ENCODE data around the gene GPR153. TPM values are rescaled to one million over a fixed set of nuclear protein-coding genes. Genes with fewer than 3 reads are reported as not detected.
A peak's percentile ranks its signal among the peaks of the same experiment; 100 is the strongest.

Gene GPR153
- total RNA-seq, 1 donor: 4.0 TPM

- Histone ChIP-seq H3K4me3 (ENCODE audit: insufficient read depth, low read length) (no peak overlapping the region), H3K36me3 (ENCODE audit: insufficient read depth, low read length) (no peaks in the 10 kb centered on the region), H2AFZ (ENCODE audit: low read length) (no peak overlapping the region), H3K9me3 (ENCODE audit: low read depth, low read length) (no peaks in the 10 kb centered on the region), H3K4me1 (ENCODE audit: insufficient read depth, low read length) (peaks cover 10% of the 10 kb centered on the region), H4K20me1 (ENCODE audit: insufficient read depth, low read length) (no peaks in the 10 kb centered on the region), H3K27me3 (ENCODE audit: insufficient read depth, low read length) (no peaks in the 10 kb centered on the region), H3K4me2 (ENCODE audit: insufficient read depth, low read length) (no peak overlapping the region), H3K79me2 (ENCODE audit: insufficient read depth, low read length) (no peaks in the 10 kb centered on the region), H3K27ac (ENCODE audit: low read depth, low read length) (no peak overlapping the region)
- no peak for DNase-seq (ENCODE audit: insufficient read length, low spot score, missing footprints)
- peak; percentile 34 for TF ChIP-seq CTCF (IDR thresholded peaks at IDR 0.05; ENCODE audit: extremely low read depth, low read depth, low read length)
Measured at GRCh38 chr1:6280761-6281451, 20.0 kb upstream of the GPR153 start.

- Histone ChIP-seq H2AFZ (ENCODE audit: low read length) (no peak overlapping the region), H3K9me3 (ENCODE audit: low read depth, low read length) (no peaks in the 10 kb centered on the region), H3K4me2 (ENCODE audit: insufficient read depth, low read length) (no peak overlapping the region), H3K27ac (ENCODE audit: low read depth, low read length) (no peak overlapping the region), H3K36me3 (ENCODE audit: insufficient read depth, low read length) (no peaks in the 10 kb centered on the region), H3K79me2 (ENCODE audit: insufficient read depth, low read length) (no peaks in the 10 kb centered on the region), H3K27me3 (ENCODE audit: insufficient read depth, low read length) (no peaks in the 10 kb centered on the region), H3K4me3 (ENCODE audit: insufficient read depth, low read length) (no peak overlapping the region), H3K4me1 (ENCODE audit: insufficient read depth, low read length) (peaks cover 11% of the 10 kb centered on the region), H4K20me1 (ENCODE audit: insufficient read depth, low read length) (no peaks in the 10 kb centered on the region)
- no peak for DNase-seq (ENCODE audit: insufficient read length, low spot score, missing footprints)
- no peak for TF ChIP-seq CTCF (IDR thresholded peaks at IDR 0.05; ENCODE audit: extremely low read depth, low read depth, low read length)
Measured at GRCh38 chr1:6279613-6280383, 18.9 kb upstream of the GPR153 start.

GRCh38 chr1:6279066-6279465, 18.2 kb upstream of the GPR153 start:
- Histone ChIP-seq H3K27ac (ENCODE audit: low read depth, low read length) (no peak overlapping the region), H3K79me2 (ENCODE audit: insufficient read depth, low read length) (no peaks in the 10 kb centered on the region), H4K20me1 (ENCODE audit: insufficient read depth, low read length) (no peaks in the 10 kb centered on the region), H3K4me2 (ENCODE audit: insufficient read depth, low read length) (no peak overlapping the region), H3K27me3 (ENCODE audit: insufficient read depth, low read length) (no peaks in the 10 kb centered on the region), H3K4me3 (ENCODE audit: insufficient read depth, low read length) (no peak overlapping the region), H3K9me3 (ENCODE audit: low read depth, low read length) (no peaks in the 10 kb centered on the region), H3K4me1 (ENCODE audit: insufficient read depth, low read length) (peaks cover 11% of the 10 kb centered on the region), H3K36me3 (ENCODE audit: insufficient read depth, low read length) (no peaks in the 10 kb centered on the region), H2AFZ (ENCODE audit: low read length) (no peak overlapping the region)
- no peak for DNase-seq (ENCODE audit: insufficient read length, low spot score, missing footprints)
- TF ChIP-seq CTCF (IDR thresholded peaks at IDR 0.05; ENCODE audit: extremely low read depth, low read depth, low read length): no peak

GRCh38 chr1:6278263-6278662, 17.4 kb upstream of the GPR153 start:
- no peak for DNase-seq (ENCODE audit: insufficient read length, low spot score, missing footprints)
- no peaks in the 10 kb centered on the region for H3K9me3 ChIP-seq (ENCODE audit: low read depth, low read length)
- no peak overlapping the region for H3K27ac ChIP-seq (ENCODE audit: low read depth, low read length)
- H3K4me3 ChIP-seq (ENCODE audit: insufficient read depth, low read length): no peak overlapping the region
- no peak for TF ChIP-seq CTCF (IDR thresholded peaks at IDR 0.05; ENCODE audit: extremely low read depth, low read depth, low read length)
- no peaks in the 10 kb centered on the region for H3K36me3 ChIP-seq (ENCODE audit: insufficient read depth, low read length)
- no peak overlapping the region for H3K4me2 ChIP-seq (ENCODE audit: insufficient read depth, low read length)
- H3K27me3 ChIP-seq (ENCODE audit: insufficient read depth, low read length): no peaks in the 10 kb centered on the region
- H2AFZ ChIP-seq (ENCODE audit: low read length): no peak overlapping the region
- H4K20me1 ChIP-seq (ENCODE audit: insufficient read depth, low read length): peaks cover under 1% of the 10 kb centered on the region
- no peaks in the 10 kb centered on the region for H3K79me2 ChIP-seq (ENCODE audit: insufficient read depth, low read length)
- H3K4me1 ChIP-seq (ENCODE audit: insufficient read depth, low read length): peaks cover 14% of the 10 kb centered on the region

All from osteoblast (primary cell).